ENCODE results near the gene CREG2. TPM values are rescaled to one million over a fixed set of nuclear protein-coding genes. Genes with fewer than 3 reads are reported as not detected.

The CREG2 gene
- total and polyA plus RNA-seq, 2 donors (not counting 1 experiment from before 2014, with no cell fraction given) = 0.10 TPM; not detected in 1

DNA sequence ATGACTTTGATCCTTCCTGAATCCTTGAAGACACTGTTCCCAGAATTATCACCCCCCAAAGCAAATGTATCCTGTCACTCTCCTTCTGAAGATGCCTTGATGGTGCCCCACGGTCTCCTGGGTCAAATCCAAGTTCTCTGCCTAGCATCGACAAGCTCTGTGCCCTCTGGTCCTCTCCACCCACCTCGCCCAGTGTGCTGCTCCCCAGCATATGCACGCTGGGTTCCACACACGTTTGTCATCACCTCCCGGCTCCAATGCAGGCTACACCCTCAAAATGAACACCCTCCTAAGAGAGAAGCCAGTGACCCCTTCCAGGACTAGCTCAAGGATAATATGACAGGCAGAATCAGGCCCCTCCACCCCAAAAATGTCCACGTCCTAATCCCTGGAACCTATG, 39.5 kb upstream of the CREG2 start:
- Histone ChIP-seq H3K27ac (ENCODE audit: low read length in 2 of 2) (no peak overlapping the region), H2AFZ (ENCODE audit: insufficient read depth, low read depth, low read length, poor library complexity, severe bottlenecking) (no peak overlapping the region), H3K79me2 (ENCODE audit: control insufficient read depth, insufficient read depth, low read length) (no peaks in the 10 kb centered on the region), H3K36me3 (replicated peaks in 1 of 2; ENCODE audit: control extremely low read depth in 1 of 2, control insufficient read depth in 1 of 2, extremely low read depth in 1 of 2, insufficient read depth in 2 of 2, low read length in 1 of 2) (no peaks in the 10 kb centered on the region), H3K4me1 (ENCODE audit: control insufficient read depth in 2 of 2, insufficient read depth in 2 of 2, low read length in 2 of 2) (no peaks in the 10 kb centered on the region), H4K20me1 (ENCODE audit: control insufficient read depth, insufficient read depth, low read length, poor library complexity, severe bottlenecking) (no peaks in the 10 kb centered on the region), H3K9me3 (ENCODE audit: control extremely low read depth in 1 of 3, control insufficient read depth in 2 of 3, insufficient read depth in 1 of 3, low read length in 2 of 3) (no peaks in the 10 kb centered on the region), H3K4me3 (ENCODE audit: control extremely low read depth in 1 of 5, extremely low read depth in 1 of 5, insufficient read depth in 1 of 5, low read depth in 2 of 5, low read length in 4 of 5) (no peak overlapping the region), H3K4me2 (replicated peaks; ENCODE audit: low read depth, low read length, poor library complexity, severe bottlenecking) (no peak overlapping the region), H3K27me3 (replicated peaks in 1 of 4; ENCODE audit: control extremely low read depth in 1 of 4, control insufficient read depth in 3 of 4, insufficient read depth in 4 of 4, low read length in 3 of 4) (no peaks in the 10 kb centered on the region), H3K9ac (ENCODE audit: low read length) (no peak overlapping the region)
- DNase-seq (no peak), ATAC-seq (ENCODE audit: low read depth) (no peak)
- ChIA-PET POLR2A (no interaction called here), CTCF (interaction anchor here (0.6 to 1.6 kb wide), 3 partner anchors 8 to 86 kb away, joined by 3 to 5 read pairs (median 3); no protein-coding TSS in a partner anchor)
- H3K4me1 Mint-ChIP-seq = no peaks in the 10 kb centered on the region
- WGBS (ENCODE audit: insufficient coverage) = 95% methylated on average over 6 of the region's 7 CpGs
- intact Hi-C loops (cut with micrococcal nuclease) = no loop called here
- TF ChIP-seq CTCF (IDR thresholded peaks at IDR 0.05) (no peak), EZH2 (IDR thresholded peaks at IDR 0.05; ENCODE audit: borderline replicate concordance, insufficient read depth, low read depth, low read length, poor library complexity, severe bottlenecking) (no peak)
- H3K4me3 Mint-ChIP-seq = no peak overlapping the region
- no peaks in the 10 kb centered on the region for H3K9me3 Mint-ChIP-seq (ENCODE audit: insufficient read depth)
- H3K27me3 Mint-ChIP-seq = no peaks in the 10 kb centered on the region
- no peak overlapping the region for H3K27ac Mint-ChIP-seq

GRCh38 chr2:101420623-101421022, 33.3 kb upstream of the CREG2 start:
- H3K27ac ChIP-seq (ENCODE audit: low read length in 2 of 2) = no peak overlapping the region
- no peaks in the 10 kb centered on the region for H3K9me3 Mint-ChIP-seq (ENCODE audit: insufficient read depth)
- DNase-seq (no peak), ATAC-seq (ENCODE audit: low read depth) (no peak)
- no peak overlapping the region for H3K4me3 ChIP-seq (ENCODE audit: control extremely low read depth in 1 of 5, extremely low read depth in 1 of 5, insufficient read depth in 1 of 5, low read depth in 2 of 5, low read length in 4 of 5)
- 100% methylated on average over 1 of the region's 4 CpGs for WGBS (ENCODE audit: insufficient coverage)
- no peaks in the 10 kb centered on the region for H3K9me3 ChIP-seq (ENCODE audit: control extremely low read depth in 1 of 3, control insufficient read depth in 2 of 3, insufficient read depth in 1 of 3, low read length in 2 of 3)
- peaks cover 4% of the 10 kb centered on the region for H3K27me3 Mint-ChIP-seq
- no peak overlapping the region for H3K27ac Mint-ChIP-seq
- H3K4me1 ChIP-seq (ENCODE audit: control insufficient read depth in 2 of 2, insufficient read depth in 2 of 2, low read length in 2 of 2) = no peaks in the 10 kb centered on the region
- no peak overlapping the region for H2AFZ ChIP-seq (ENCODE audit: insufficient read depth, low read depth, low read length, poor library complexity, severe bottlenecking)
- H3K4me1 Mint-ChIP-seq = no peaks in the 10 kb centered on the region
- ChIA-PET CTCF (interaction anchor here (0.8 to 8.8 kb wide), 5 partner anchors 21 to 820 kb away, joined by 3 to 288 read pairs (median 4); no protein-coding TSS in a partner anchor), POLR2A (no interaction called here)
- intact Hi-C loops (cut with micrococcal nuclease) = no loop called here
- no peaks in the 10 kb centered on the region for H4K20me1 ChIP-seq (ENCODE audit: control insufficient read depth, insufficient read depth, low read length, poor library complexity, severe bottlenecking)
- no peaks in the 10 kb centered on the region for H3K79me2 ChIP-seq (ENCODE audit: control insufficient read depth, insufficient read depth, low read length)
- H3K4me3 Mint-ChIP-seq = no peak overlapping the region
- TF ChIP-seq EZH2 (IDR thresholded peaks at IDR 0.05; ENCODE audit: borderline replicate concordance, insufficient read depth, low read depth, low read length, poor library complexity, severe bottlenecking) = no peak
- TF ChIP-seq CTCF (IDR thresholded peaks at IDR 0.05) = no peak
- H3K9ac ChIP-seq (ENCODE audit: low read length) = no peak overlapping the region
- H3K36me3 ChIP-seq (replicated peaks in 1 of 2; ENCODE audit: control extremely low read depth in 1 of 2, control insufficient read depth in 1 of 2, extremely low read depth in 1 of 2, insufficient read depth in 2 of 2, low read length in 1 of 2) = no peaks in the 10 kb centered on the region
- no peak overlapping the region for H3K4me2 ChIP-seq (replicated peaks; ENCODE audit: low read depth, low read length, poor library complexity, severe bottlenecking)
- peaks cover 0 to 5% (median 0%) of the 10 kb centered on the region in 4 experiments for H3K27me3 ChIP-seq (replicated peaks in 1 of 4; ENCODE audit: control extremely low read depth in 1 of 4, control insufficient read depth in 3 of 4, insufficient read depth in 4 of 4, low read length in 3 of 4)

All from B cell (primary cell).